Measurements from ENCODE around the gene NHLH1. TPM values are rescaled to one million over a fixed set of nuclear protein-coding genes. Genes with fewer than 3 reads are reported as not detected.

The NHLH1 gene
- total and polyA plus RNA-seq, 10 of the 15 experiments (the other 5 are each of a cell fraction or from before 2014, with no cell fraction given): 0.22 to 0.98 (median 0.43) TPM; not detected in 1

GRCh38 chr1:160354388-160354985 is 12.4 kb upstream of the NHLH1 start (continued):
- TF ChIP-seq MLLT1 (IDR thresholded peaks at IDR 0.05): no peak
- no peak for TF ChIP-seq ATF3 (IDR thresholded peaks at IDR 0.05; ENCODE audit: borderline replicate concordance, extremely low read depth, low read depth, low read length)
- no peak for TF ChIP-seq MTA3 (IDR thresholded peaks at IDR 0.05; ENCODE audit: borderline replicate concordance, low read length)
- no peak for TF ChIP-seq NFIC (IDR thresholded peaks at IDR 0.05; ENCODE audit: low read depth, low read length)
- TF ChIP-seq, protein P1, sequence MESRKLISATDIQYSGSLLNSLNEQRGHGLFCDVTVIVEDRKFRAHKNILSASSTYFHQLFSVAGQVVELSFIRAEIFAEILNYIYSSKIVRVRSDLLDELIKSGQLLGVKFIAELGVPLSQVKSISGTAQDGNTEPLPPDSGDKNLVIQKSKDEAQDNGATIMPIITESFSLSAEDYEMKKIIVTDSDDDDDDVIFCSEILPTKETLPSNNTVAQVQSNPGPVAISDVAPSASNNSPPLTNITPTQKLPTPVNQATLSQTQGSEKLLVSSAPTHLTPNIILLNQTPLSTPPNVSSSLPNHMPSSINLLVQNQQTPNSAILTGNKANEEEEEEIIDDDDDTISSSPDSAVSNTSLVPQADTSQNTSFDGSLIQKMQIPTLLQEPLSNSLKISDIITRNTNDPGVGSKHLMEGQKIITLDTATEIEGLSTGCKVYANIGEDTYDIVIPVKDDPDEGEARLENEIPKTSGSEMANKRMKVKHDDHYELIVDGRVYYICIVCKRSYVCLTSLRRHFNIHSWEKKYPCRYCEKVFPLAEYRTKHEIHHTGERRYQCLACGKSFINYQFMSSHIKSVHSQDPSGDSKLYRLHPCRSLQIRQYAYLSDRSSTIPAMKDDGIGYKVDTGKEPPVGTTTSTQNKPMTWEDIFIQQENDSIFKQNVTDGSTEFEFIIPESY (IDR thresholded peaks at IDR 0.05): no peak
- TF ChIP-seq ZNF207 (IDR thresholded peaks at IDR 0.05; ENCODE audit: borderline replicate concordance): no peak
- TF ChIP-seq TCF3 (IDR thresholded peaks at IDR 0.05; ENCODE audit: borderline replicate concordance, insufficient read depth, low read depth, low read length): no peak
- TF ChIP-seq, protein P2, sequence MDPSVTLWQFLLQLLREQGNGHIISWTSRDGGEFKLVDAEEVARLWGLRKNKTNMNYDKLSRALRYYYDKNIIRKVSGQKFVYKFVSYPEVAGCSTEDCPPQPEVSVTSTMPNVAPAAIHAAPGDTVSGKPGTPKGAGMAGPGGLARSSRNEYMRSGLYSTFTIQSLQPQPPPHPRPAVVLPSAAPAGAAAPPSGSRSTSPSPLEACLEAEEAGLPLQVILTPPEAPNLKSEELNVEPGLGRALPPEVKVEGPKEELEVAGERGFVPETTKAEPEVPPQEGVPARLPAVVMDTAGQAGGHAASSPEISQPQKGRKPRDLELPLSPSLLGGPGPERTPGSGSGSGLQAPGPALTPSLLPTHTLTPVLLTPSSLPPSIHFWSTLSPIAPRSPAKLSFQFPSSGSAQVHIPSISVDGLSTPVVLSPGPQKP (IDR thresholded peaks at IDR 0.05; ENCODE audit: low read depth, low read length): no peak
- TF ChIP-seq RAD21 (IDR thresholded peaks at IDR 0.05; ENCODE audit: insufficient read depth, low read depth, low read length): peak; percentile 38; the same call in 1 of the 2 replicates
